K562 (cell line): Measurements from ENCODE around the gene UCKL1.
"Not testable (repeated sequence)": the region's sequence is repeated elsewhere in the genome, so short reads cannot be mapped to it uniquely, and the experiment has no call there.

Experiments
- CBFA2T2 ChIP-seq: fragments of 450-650 bp; conservative IDR thresholded peaks from 2 replicates; pipeline ENCODE4 v1.6.1; 2017; ENCODE audit warnings: mild to moderate bottlenecking
- NCOA1 ChIP-seq: fragments of 450-650 bp; IDR thresholded peaks from 2 replicates; pipeline ENCODE4 v1.6.1; 2016; ENCODE audit warnings: low read depth
- USF2 ChIP-seq: sonication (generic); formaldehyde crosslinking; IDR thresholded peaks from 2 replicates; pipeline ENCODE4 v1.5.0; 2020; ENCODE audit warnings: missing genetic modification reagents

- TF ChIP-seq CBFA2T2; USF2 (CRISPR knock-in tag); NCOA1: not testable (repeated sequence)
Observed at GRCh38 chr20:63976511-63976910, 20.3 kb upstream of the UCKL1 start.
